HEK293 (cell line): ENCODE results near the gene PSAP.

Experiments used
- FEZF1 ChIP-seq: fragments of 450-650 bp; formaldehyde crosslinking; IDR thresholded peaks from 2 replicates; pipeline ENCODE4 v1.5.1; 2016; ENCODE audit warnings: missing biosample characterization, missing genetic modification characterization
- GLI2 ChIP-seq: fragments of 450-650 bp; formaldehyde crosslinking; IDR thresholded peaks from 2 replicates; pipeline ENCODE4; 2017; ENCODE audit warnings: missing biosample characterization, missing genetic modification characterization, low read depth, borderline replicate concordance
- KLF1 ChIP-seq: fragments of 450-650 bp; formaldehyde crosslinking; IDR thresholded peaks from 2 replicates; pipeline ENCODE4 v1.5.1; 2016; ENCODE audit warnings: missing biosample characterization, missing genetic modification characterization
- KLF10 ChIP-seq: fragments of 450-650 bp; IDR thresholded peaks from 2 replicates; pipeline ENCODE4 v1.5.1; 2018; ENCODE audit warnings: missing biosample characterization, mild to moderate bottlenecking, missing genetic modification characterization
- OVOL3 ChIP-seq: fragments of 450-650 bp; formaldehyde crosslinking; IDR thresholded peaks from 2 replicates; pipeline ENCODE4 v1.5.1; 2016; ENCODE audit warnings: missing biosample characterization, missing genetic modification characterization
- SCRT1 ChIP-seq: fragments of 450-650 bp; formaldehyde crosslinking; IDR thresholded peaks from 2 replicates; pipeline ENCODE4 v1.5.1; 2016; ENCODE audit warnings: missing biosample characterization, missing genetic modification characterization, borderline replicate concordance
- SCRT2 ChIP-seq: fragments of 450-650 bp; formaldehyde crosslinking; IDR thresholded peaks from 2 replicates; pipeline ENCODE4 v1.5.1; 2016; ENCODE audit warnings: missing biosample characterization, missing genetic modification characterization
- SP2 ChIP-seq: fragments of 450-650 bp; formaldehyde crosslinking; IDR thresholded peaks from 2 replicates; pipeline ENCODE4 v1.5.1; 2016; ENCODE audit warnings: missing biosample characterization, missing genetic modification characterization
- TCF7L2 ChIP-seq: IDR thresholded peaks from 2 replicates; pipeline ENCODE4 v1.6.1; 2011; ENCODE audit warnings: low read depth, mild to moderate bottlenecking, inconsistent platforms, low read length, moderate library complexity, borderline replicate concordance
- WT1 ChIP-seq: fragments of 450-650 bp; formaldehyde crosslinking; IDR thresholded peaks from 2 replicates; pipeline ENCODE4 v1.5.1; 2016; ENCODE audit warnings: missing biosample characterization, missing genetic modification characterization
- ZBTB17 ChIP-seq: fragments of 450-650 bp; formaldehyde crosslinking; IDR thresholded peaks from 2 replicates; pipeline ENCODE4 v1.5.1; 2016; ENCODE audit warnings: missing biosample characterization, missing genetic modification characterization
- ZBTB20 ChIP-seq: fragments of 450-650 bp; formaldehyde crosslinking; IDR thresholded peaks from 2 replicates; pipeline ENCODE4 v1.5.1; 2016; ENCODE audit warnings: missing biosample characterization, missing genetic modification characterization
- ZEB2 ChIP-seq: fragments of 450-650 bp; formaldehyde crosslinking; IDR thresholded peaks from 2 replicates; pipeline ENCODE4 v1.5.1; 2016; ENCODE audit warnings: missing biosample characterization, missing genetic modification characterization
- ZFP41 ChIP-seq: fragments of 450-650 bp; formaldehyde crosslinking; IDR thresholded peaks from 2 replicates; pipeline ENCODE4 v1.5.1; 2016; ENCODE audit warnings: missing biosample characterization, missing genetic modification characterization, borderline replicate concordance
- ZNF10 ChIP-seq: fragments of 450-650 bp; formaldehyde crosslinking; IDR thresholded peaks from 2 replicates; pipeline ENCODE4 v1.5.1; 2017; ENCODE audit warnings: missing biosample characterization, missing genetic modification characterization
- ZNF140 ChIP-seq: fragments of 450-650 bp; formaldehyde crosslinking; IDR thresholded peaks from 2 replicates; pipeline ENCODE4 v1.5.1; 2016; ENCODE audit warnings: missing biosample characterization, missing genetic modification characterization
- ZNF266 ChIP-seq: fragments of 450-650 bp; formaldehyde crosslinking; IDR thresholded peaks from 2 replicates; pipeline ENCODE4 v1.5.1; 2016; ENCODE audit warnings: missing biosample characterization, missing genetic modification characterization, low read depth
- ZNF335 ChIP-seq: fragments of 450-650 bp; formaldehyde crosslinking; conservative IDR thresholded peaks from 2 replicates; pipeline ENCODE4 v1.5.1; 2016; ENCODE audit warnings: missing biosample characterization, missing genetic modification characterization
- ZNF416 ChIP-seq: fragments of 450-650 bp; formaldehyde crosslinking; IDR thresholded peaks from 2 replicates; pipeline ENCODE4 v1.5.1; 2016; ENCODE audit warnings: missing biosample characterization, missing genetic modification characterization
- ZNF48 ChIP-seq: fragments of 450-650 bp; formaldehyde crosslinking; IDR thresholded peaks from 2 replicates; pipeline ENCODE4 v1.5.1; 2016; ENCODE audit warnings: missing biosample characterization, missing genetic modification characterization
- ZNF510 ChIP-seq: fragments of 450-650 bp; formaldehyde crosslinking; IDR thresholded peaks from 2 replicates; pipeline ENCODE4 v1.5.1; 2018; ENCODE audit warnings: mild to moderate bottlenecking, missing genetic modification characterization, missing biosample characterization; ENCODE audit not compliant: insufficient replicate concordance
- ZNF530 ChIP-seq: fragments of 450-650 bp; formaldehyde crosslinking; IDR thresholded peaks from 2 replicates; pipeline ENCODE4 v1.5.1; 2016; ENCODE audit warnings: low read depth, missing biosample characterization, missing genetic modification characterization
- ZNF549 ChIP-seq: fragments of 450-650 bp; IDR thresholded peaks from 2 replicates; pipeline ENCODE4 v1.5.1; 2018; ENCODE audit warnings: missing biosample characterization, missing genetic modification characterization, mild to moderate bottlenecking, inconsistent platforms, moderate library complexity
- ZNF561 ChIP-seq: fragments of 450-650 bp; IDR thresholded peaks from 2 replicates; pipeline ENCODE4 v1.5.1; 2018; ENCODE audit warnings: missing biosample characterization, missing genetic modification characterization, borderline replicate concordance
- ZNF624 ChIP-seq: fragments of 450-650 bp; formaldehyde crosslinking; IDR thresholded peaks from 2 replicates; pipeline ENCODE4 v1.5.1; 2017; ENCODE audit warnings: missing biosample characterization, missing genetic modification characterization
- ZNF626 ChIP-seq: fragments of 450-650 bp; sonication (Bioruptor Pico); formaldehyde crosslinking; IDR thresholded peaks from 2 replicates; pipeline ENCODE4 v1.5.1; 2018; ENCODE audit warnings: missing biosample characterization, missing genetic modification characterization, inconsistent platforms
- ZNF707 ChIP-seq: fragments of 450-650 bp; formaldehyde crosslinking; IDR thresholded peaks from 2 replicates; pipeline ENCODE4 v1.5.1; 2016; ENCODE audit warnings: missing biosample characterization, missing genetic modification characterization
- ZSCAN16 ChIP-seq: fragments of 450-650 bp; formaldehyde crosslinking; IDR thresholded peaks from 2 replicates; pipeline ENCODE4 v1.5.1; 2016; ENCODE audit warnings: missing biosample characterization, missing genetic modification characterization
- ZSCAN5A ChIP-seq: fragments of 450-650 bp; formaldehyde crosslinking; IDR thresholded peaks from 2 replicates; pipeline ENCODE4 v1.5.1; 2016; ENCODE audit warnings: missing biosample characterization, missing genetic modification characterization
- TF ChIP-seq, protein P1 (sequence below): fragments of 450-650 bp; formaldehyde crosslinking; IDR thresholded peaks from 2 replicates; pipeline ENCODE4 v1.5.1; 2016; ENCODE audit warnings: missing biosample characterization, missing genetic modification characterization, borderline replicate concordance
- TF ChIP-seq, protein P2 (sequence below): fragments of 450-650 bp; formaldehyde crosslinking; IDR thresholded peaks from 2 replicates; pipeline ENCODE4 v1.5.1; 2016; ENCODE audit warnings: missing biosample characterization, missing genetic modification characterization, borderline replicate concordance
- TF ChIP-seq, protein P3 (sequence below): fragments of 450-650 bp; formaldehyde crosslinking; IDR thresholded peaks from 2 replicates; pipeline ENCODE4 v1.5.1; 2016; ENCODE audit warnings: missing biosample characterization, missing genetic modification characterization

Gene PSAP

DNA sequence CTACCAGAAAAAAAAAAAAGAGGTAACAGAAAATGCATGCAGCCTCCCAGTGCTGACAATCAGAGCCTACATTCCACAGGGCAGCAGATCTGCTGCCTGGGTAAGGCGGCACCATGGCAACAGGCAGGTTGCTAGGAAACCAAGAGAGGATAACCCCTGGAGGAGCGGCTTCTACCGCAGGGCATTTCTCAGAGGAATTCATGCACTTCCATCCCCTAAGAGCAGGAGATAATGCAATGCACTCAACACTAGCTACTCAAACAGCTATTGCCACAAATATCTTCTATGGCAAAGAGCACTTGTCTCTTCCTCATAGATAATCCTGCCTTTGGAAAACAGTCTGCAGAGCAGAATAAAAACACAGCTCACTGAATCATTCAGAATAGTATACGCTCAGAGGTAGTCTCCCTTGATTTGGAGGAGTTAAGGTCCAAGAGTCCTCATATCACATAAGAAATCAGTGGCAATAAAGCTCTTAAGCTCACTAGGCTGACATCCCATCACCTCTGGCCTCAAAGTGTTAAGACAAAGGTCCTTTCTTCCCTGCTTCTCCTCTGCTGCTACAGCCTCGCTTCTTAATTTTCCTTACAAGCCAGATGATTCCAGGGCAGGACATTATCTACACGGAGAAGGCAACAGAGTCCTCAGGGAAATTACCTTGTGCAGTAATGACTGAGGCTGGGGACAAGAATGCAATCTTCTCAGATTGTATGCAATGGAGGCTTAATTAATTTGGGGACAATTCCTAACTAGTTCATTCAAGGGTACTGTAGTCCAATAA, 10.7 kb downstream of the PSAP start (continued):
- TF ChIP-seq, protein P1, sequence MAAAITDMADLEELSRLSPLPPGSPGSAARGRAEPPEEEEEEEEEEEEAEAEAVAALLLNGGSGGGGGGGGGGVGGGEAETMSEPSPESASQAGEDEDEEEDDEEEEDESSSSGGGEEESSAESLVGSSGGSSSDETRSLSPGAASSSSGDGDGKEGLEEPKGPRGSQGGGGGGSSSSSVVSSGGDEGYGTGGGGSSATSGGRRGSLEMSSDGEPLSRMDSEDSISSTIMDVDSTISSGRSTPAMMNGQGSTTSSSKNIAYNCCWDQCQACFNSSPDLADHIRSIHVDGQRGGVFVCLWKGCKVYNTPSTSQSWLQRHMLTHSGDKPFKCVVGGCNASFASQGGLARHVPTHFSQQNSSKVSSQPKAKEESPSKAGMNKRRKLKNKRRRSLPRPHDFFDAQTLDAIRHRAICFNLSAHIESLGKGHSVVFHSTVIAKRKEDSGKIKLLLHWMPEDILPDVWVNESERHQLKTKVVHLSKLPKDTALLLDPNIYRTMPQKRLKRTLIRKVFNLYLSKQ (tag by site-specific recombination): no peak
- TF ChIP-seq ZNF530 (no peak), ZNF140 (tag by site-specific recombination) (no peak), SCRT2 (peak; percentile 70; the same call in 1 of the 2 replicates), FEZF1 (tag by site-specific recombination) (no peak), ZNF266 (tag by site-specific recombination) (no peak), ZEB2 (peak; percentile 34; the same call in 1 of the 2 replicates), ZNF624 (tag by site-specific recombination) (no peak), ZNF10 (tag by site-specific recombination) (no peak), OVOL3 (tag by site-specific recombination) (no peak), ZBTB20 (tag by site-specific recombination) (no peak), KLF1 (tag by site-specific recombination) (no peak), SCRT1 (peak; percentile 36; the same call in 1 of the 2 replicates), GLI2 (tag by site-specific recombination) (no peak), ZNF626 (tag by site-specific recombination) (no peak), ZSCAN5A (tag by site-specific recombination) (no peak), TCF7L2 (no peak), KLF10 (tag by site-specific recombination) (no peak), SP2 (tag by site-specific recombination) (no peak), ZNF561 (tag by site-specific recombination) (no peak), ZNF707 (tag by site-specific recombination) (no peak), ZNF335 (tag by site-specific recombination) (no peak), ZSCAN16 (tag by site-specific recombination) (no peak), ZFP41 (tag by site-specific recombination) (no peak), WT1 (tag by site-specific recombination) (no peak), ZNF510 (tag by site-specific recombination) (no peak), ZBTB17 (tag by site-specific recombination) (peak; percentile 69), ZNF549 (tag by site-specific recombination) (no peak), ZNF48 (tag by site-specific recombination) (no peak), ZNF416 (tag by site-specific recombination) (no peak)
- TF ChIP-seq, protein P2, sequence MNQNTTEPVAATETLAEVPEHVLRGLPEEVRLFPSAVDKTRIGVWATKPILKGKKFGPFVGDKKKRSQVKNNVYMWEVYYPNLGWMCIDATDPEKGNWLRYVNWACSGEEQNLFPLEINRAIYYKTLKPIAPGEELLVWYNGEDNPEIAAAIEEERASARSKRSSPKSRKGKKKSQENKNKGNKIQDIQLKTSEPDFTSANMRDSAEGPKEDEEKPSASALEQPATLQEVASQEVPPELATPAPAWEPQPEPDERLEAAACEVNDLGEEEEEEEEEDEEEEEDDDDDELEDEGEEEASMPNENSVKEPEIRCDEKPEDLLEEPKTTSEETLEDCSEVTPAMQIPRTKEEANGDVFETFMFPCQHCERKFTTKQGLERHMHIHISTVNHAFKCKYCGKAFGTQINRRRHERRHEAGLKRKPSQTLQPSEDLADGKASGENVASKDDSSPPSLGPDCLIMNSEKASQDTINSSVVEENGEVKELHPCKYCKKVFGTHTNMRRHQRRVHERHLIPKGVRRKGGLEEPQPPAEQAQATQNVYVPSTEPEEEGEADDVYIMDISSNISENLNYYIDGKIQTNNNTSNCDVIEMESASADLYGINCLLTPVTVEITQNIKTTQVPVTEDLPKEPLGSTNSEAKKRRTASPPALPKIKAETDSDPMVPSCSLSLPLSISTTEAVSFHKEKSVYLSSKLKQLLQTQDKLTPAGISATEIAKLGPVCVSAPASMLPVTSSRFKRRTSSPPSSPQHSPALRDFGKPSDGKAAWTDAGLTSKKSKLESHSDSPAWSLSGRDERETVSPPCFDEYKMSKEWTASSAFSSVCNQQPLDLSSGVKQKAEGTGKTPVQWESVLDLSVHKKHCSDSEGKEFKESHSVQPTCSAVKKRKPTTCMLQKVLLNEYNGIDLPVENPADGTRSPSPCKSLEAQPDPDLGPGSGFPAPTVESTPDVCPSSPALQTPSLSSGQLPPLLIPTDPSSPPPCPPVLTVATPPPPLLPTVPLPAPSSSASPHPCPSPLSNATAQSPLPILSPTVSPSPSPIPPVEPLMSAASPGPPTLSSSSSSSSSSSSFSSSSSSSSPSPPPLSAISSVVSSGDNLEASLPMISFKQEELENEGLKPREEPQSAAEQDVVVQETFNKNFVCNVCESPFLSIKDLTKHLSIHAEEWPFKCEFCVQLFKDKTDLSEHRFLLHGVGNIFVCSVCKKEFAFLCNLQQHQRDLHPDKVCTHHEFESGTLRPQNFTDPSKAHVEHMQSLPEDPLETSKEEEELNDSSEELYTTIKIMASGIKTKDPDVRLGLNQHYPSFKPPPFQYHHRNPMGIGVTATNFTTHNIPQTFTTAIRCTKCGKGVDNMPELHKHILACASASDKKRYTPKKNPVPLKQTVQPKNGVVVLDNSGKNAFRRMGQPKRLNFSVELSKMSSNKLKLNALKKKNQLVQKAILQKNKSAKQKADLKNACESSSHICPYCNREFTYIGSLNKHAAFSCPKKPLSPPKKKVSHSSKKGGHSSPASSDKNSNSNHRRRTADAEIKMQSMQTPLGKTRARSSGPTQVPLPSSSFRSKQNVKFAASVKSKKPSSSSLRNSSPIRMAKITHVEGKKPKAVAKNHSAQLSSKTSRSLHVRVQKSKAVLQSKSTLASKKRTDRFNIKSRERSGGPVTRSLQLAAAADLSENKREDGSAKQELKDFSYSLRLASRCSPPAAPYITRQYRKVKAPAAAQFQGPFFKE: no peak
- TF ChIP-seq, protein P3, sequence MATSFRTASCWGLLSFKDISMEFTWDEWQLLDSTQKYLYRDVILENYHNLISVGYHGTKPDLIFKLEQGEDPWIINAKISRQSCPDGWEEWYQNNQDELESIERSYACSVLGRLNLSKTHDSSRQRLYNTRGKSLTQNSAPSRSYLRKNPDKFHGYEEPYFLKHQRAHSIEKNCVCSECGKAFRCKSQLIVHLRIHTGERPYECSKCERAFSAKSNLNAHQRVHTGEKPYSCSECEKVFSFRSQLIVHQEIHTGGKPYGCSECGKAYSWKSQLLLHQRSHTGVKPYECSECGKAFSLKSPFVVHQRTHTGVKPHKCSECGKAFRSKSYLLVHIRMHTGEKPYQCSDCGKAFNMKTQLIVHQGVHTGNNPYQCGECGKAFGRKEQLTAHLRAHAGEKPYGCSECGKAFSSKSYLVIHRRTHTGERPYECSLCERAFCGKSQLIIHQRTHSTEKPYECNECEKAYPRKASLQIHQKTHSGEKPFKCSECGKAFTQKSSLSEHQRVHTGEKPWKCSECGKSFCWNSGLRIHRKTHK (tag by site-specific recombination): no peak
